ENCODE measurements around the gene KLF3. TPM values are rescaled to one million over a fixed set of nuclear protein-coding genes. Genes with fewer than 3 reads are reported as not detected.

The KLF3 gene
- total and polyA plus RNA-seq, 9 of the 15 experiments (the other 6 are each of a cell fraction or from before 2014, with no cell fraction given): 9.9 to 47.2 (median 18.1) TPM

DNA sequence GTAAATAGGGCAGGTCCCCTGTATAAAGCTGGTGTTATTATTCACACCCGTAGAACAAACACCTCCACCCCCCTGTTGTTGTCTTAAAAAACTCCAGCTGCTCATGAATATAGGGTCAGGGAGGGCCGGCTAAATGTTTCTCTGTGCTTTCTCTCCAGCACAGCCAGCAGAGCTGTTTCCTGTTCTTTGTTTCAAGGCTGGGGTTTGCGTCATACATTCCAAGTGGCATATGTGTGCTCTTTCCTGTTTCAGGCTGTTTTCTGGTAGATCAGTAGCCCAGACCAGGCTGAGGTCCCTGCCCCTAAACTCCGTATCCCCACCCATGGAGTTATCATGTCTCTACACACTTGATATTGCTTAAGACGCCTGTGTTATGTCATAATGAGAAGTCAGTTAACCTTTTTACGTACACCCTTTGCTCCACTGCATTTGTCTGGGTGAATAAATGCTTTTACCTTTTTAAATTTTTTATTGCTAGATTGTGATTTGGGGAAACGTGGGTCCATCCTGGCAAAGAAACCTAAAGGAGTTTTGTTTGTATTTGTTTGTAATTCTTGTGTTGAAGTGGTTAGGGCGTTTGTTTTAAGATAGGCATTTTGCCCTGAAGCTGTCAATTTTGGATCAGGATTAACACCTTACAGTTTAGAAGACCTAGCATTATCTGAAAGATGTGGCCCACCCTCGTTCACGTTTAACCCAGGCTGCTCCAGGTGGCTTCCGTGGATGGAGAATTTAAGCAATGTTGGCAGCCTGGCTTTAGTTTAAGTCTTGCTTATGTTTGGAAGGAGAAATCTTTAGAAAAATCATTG lies 3.3 kb downstream of the KLF3 start (continued):
- TF ChIP-seq KAT2B (IDR thresholded peaks at IDR 0.05; ENCODE audit: low read depth, low read length): no peak
- TF ChIP-seq SMAD3 (CRISPR knock-in tag; conservative IDR thresholded peaks at IDR 0.05): no peak
- no peak for TF ChIP-seq SREBF2 (CRISPR knock-in tag; IDR thresholded peaks at IDR 0.05)
- TF ChIP-seq ZNF507 (tag; conservative IDR thresholded peaks at IDR 0.05): no peak
- TF ChIP-seq RUNX1 (IDR thresholded peaks at IDR 0.05; ENCODE audit: low read depth): no peak
- TF ChIP-seq CHD1 (IDR thresholded peaks at IDR 0.05; ENCODE audit: low read length): no peak
- TF ChIP-seq ZNF197 (CRISPR knock-in tag; IDR thresholded peaks at IDR 0.05; ENCODE audit: low read depth): no peak; the same call in 1 of the 2 replicates
- TF ChIP-seq MEF2D (tag; conservative IDR thresholded peaks at IDR 0.05; ENCODE audit: low read depth): no peak
- TF ChIP-seq, protein P1, sequence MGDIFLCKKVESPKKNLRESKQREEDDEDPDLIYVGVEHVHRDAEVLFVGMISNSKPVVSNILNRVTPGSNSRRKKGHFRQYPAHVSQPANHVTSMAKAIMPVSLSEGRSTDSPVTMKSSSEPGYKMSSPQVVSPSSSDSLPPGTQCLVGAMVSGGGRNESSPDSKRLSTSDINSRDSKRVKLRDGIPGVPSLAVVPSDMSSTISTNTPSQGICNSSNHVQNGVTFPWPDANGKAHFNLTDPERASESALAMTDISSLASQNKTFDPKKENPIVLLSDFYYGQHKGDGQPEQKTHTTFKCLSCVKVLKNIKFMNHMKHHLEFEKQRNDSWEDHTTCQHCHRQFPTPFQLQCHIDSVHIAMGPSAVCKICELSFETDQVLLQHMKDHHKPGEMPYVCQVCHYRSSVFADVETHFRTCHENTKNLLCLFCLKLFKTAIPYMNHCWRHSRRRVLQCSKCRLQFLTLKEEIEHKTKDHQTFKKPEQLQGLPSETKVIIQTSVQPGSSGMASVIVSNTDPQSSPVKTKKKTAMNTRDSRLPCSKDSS (IDR thresholded peaks at IDR 0.05; ENCODE audit: low read depth, partially characterized antibody): no peak
- TF ChIP-seq ETS2 (tag; IDR thresholded peaks at IDR 0.05; ENCODE audit: borderline replicate concordance, poor library complexity, severe bottlenecking): no peak
- no peak for TF ChIP-seq NUFIP1 (IDR thresholded peaks at IDR 0.05; ENCODE audit: partially characterized antibody)
- TF ChIP-seq, protein P2, sequence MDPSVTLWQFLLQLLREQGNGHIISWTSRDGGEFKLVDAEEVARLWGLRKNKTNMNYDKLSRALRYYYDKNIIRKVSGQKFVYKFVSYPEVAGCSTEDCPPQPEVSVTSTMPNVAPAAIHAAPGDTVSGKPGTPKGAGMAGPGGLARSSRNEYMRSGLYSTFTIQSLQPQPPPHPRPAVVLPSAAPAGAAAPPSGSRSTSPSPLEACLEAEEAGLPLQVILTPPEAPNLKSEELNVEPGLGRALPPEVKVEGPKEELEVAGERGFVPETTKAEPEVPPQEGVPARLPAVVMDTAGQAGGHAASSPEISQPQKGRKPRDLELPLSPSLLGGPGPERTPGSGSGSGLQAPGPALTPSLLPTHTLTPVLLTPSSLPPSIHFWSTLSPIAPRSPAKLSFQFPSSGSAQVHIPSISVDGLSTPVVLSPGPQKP (CRISPR knock-in tag; IDR thresholded peaks at IDR 0.05): no peak
- TF ChIP-seq CEBPG (CRISPR knock-in tag; IDR thresholded peaks at IDR 0.05): peak; percentile 98
- TF ChIP-seq CEBPG (tag; conservative IDR thresholded peaks at IDR 0.05 in 1 of 2, IDR thresholded peaks at IDR 0.05 in 1 of 2): peak; percentile 98 to 99
- TF ChIP-seq HSF4 (CRISPR knock-in tag; IDR thresholded peaks at IDR 0.05; ENCODE audit: borderline replicate concordance): no peak
- peak; percentile 16; the same call in 1 of the 2 replicates for TF ChIP-seq ZNF316 (IDR thresholded peaks at IDR 0.05)

Data from K562 (cell line).